H1 (cell line): ENCODE results near the gene ENPP1. TPM values are rescaled to one million over a fixed set of nuclear protein-coding genes. Genes with fewer than 3 reads are reported as not detected.

Source experiments
- ATF2 ChIP-seq: IDR thresholded peaks from 2 replicates; pipeline ENCODE4 v1.6.1; 2012; ENCODE audit warnings: low read length, inconsistent platforms
- CBX8 ChIP-seq: fragments of 300-800, 300-1000 bp; sonication (generic); IDR thresholded peaks from 2 replicates; pipeline ENCODE4 v1.7.1; 2016; ENCODE audit warnings: low read depth, low read length, borderline replicate concordance
- CHD2 ChIP-seq: IDR thresholded peaks from 2 replicates; pipeline ENCODE4 v1.6.1; 2012; ENCODE audit warnings: low read length, improper control_type of control experiment
- E2F6 ChIP-seq: IDR thresholded peaks from 2 replicates; pipeline ENCODE4 v1.6.1; 2012; ENCODE audit warnings: inconsistent platforms
- JUN ChIP-seq: IDR thresholded peaks from 2 replicates; pipeline ENCODE4 v1.6.1; 2011; ENCODE audit warnings: low read depth, mild to moderate bottlenecking, improper control_type of control experiment, low read length
- KDM4A ChIP-seq: IDR thresholded peaks from one replicate; pipeline ENCODE4 v1.7.1; 2012; ENCODE audit warnings: low read depth, mild to moderate bottlenecking, moderate library complexity, low read length, inconsistent platforms; ENCODE audit not compliant: severe bottlenecking
- polyA plus RNA-seq, 7 experiments: library from polyadenylated mRNA; depleted of rRNA in 3 of 7; stranded (reverse) in 5 of 7; unstranded in 2 of 7; fragments of >200 nt in 5 of 7; fragments of 200-250 nt in 2 of 7; gene quantifications; 1 replicate in 5 of 7; 2 replicates in 1 of 7; 4 replicates in 1 of 7; pipeline versions ENCODE4 v1.2.1 to v1.2.3, GENCODE V29; 2011 to 2013; ENCODE audit warnings: missing spikeins in 2 of 7, mixed read lengths in 2 of 7
- total RNA-seq: library from RNA; stranded (reverse); fragmentation: NEBNext Ultra II Directional; extraction: Animal tissue kit (Norgen Biotek cat#: 25700); gene quantifications from 2 replicates; pipeline ENCODE4 v1.2.1, GENCODE V29; 2021

Gene ENPP1
- total and polyA plus RNA-seq, 2 of the 8 experiments (the other 6 are each of a cell fraction or from before 2014, with no cell fraction given): 10.1 to 39.1 TPM

- no peak for TF ChIP-seq KDM4A
- no peak for TF ChIP-seq CHD2
- TF ChIP-seq E2F6: no peak
- TF ChIP-seq JUN: no peak
- no peak for TF ChIP-seq CBX8
- no peak for TF ChIP-seq ATF2
Measured at GRCh38 chr6:131768964-131769363, 38.9 kb upstream of the ENPP1 start (continued).
